Stomach (tissue), 19 donors: ENCODE data around the gene CATSPER3. TPM values are rescaled to one million over a fixed set of nuclear protein-coding genes. Genes with fewer than 3 reads are reported as not detected.

Experiments
- DNase-seq, 2 donors: peaks; one replicate each; pipeline versions ENCODE4 v3.0.0 to v3.0.0-alpha.2; 2013 to 2019
- H3K27ac ChIP-seq, 5 donors: fragments of 200-600 bp in 4 of 5; sonication (generic) in 4 of 5; one replicate each; pipeline ENCODE4 v1.5.1; 2013 to 2019; ENCODE audit warnings: mild to moderate bottlenecking in 1 of 5, moderate library complexity in 1 of 5
- H3K27me3 ChIP-seq, 3 donors: fragments of 200-600 bp; sonication (generic); one replicate each; pipeline ENCODE4 v1.5.1; 2017 to 2019; ENCODE audit warnings: mixed run types in 1 of 3
- H3K36me3 ChIP-seq, 4 donors: fragments of 200-600 bp; sonication (generic); 1 replicate in 3 of 4; 2 replicates in 1 of 4; pipeline ENCODE4 v1.5.1; 2016 to 2019
- H3K4me1 ChIP-seq, 4 donors: fragments of 200-600 bp; sonication (generic); one replicate each; pipeline ENCODE4 v1.5.1; 2016 to 2019
- H3K4me3 ChIP-seq, 4 donors: fragments of 200-600 bp; sonication (generic) in 3 of 4; one replicate each; pipeline ENCODE4 v1.5.1; 2016 to 2019; ENCODE audit warnings: mild to moderate bottlenecking in 1 of 4
- H3K9me3 ChIP-seq, 4 donors: fragments of 200-600 bp; sonication (generic); one replicate each; pipeline ENCODE4 v1.5.1; 2016 to 2019
- CTCF ChIP-seq, 7 experiments: fragments of 450-650 bp in 4 of 7; fragments of 200-600 bp in 3 of 7; sonication (generic) in 3 of 7; IDR thresholded peaks; one replicate each; pipeline ENCODE4 v1.5.1; 2016 to 2019; ENCODE audit warnings: antibody characterized with exemption in 7 of 7, control low read depth in 2 of 7, mild to moderate bottlenecking in 1 of 7
- EP300 ChIP-seq: sonication (generic); formaldehyde crosslinking; IDR thresholded peaks from one replicate; pipeline ENCODE4 v1.6.1; 2017; ENCODE audit warnings: antibody characterized with exemption
- POLR2A ChIP-seq, 4 donors: fragments of 450-650 bp; IDR thresholded peaks; one replicate each; pipeline ENCODE4 v1.6.1; 2016; ENCODE audit warnings: antibody characterized with exemption in 4 of 4, control low read depth in 2 of 4, mild to moderate bottlenecking in 1 of 4, moderate library complexity in 1 of 4
- POLR2AphosphoS5 ChIP-seq, 3 donors: sonication (generic); formaldehyde crosslinking; IDR thresholded peaks; one replicate each; pipeline ENCODE4 v1.6.1; 2016; ENCODE audit warnings: antibody characterized with exemption in 3 of 3
- WGBS, 5 donors: extraction: QIAGEN DNeasy Blood & Tissue Kit in 3 of 5; methylation state at CpG; one replicate each; pipeline versions ENCODE4 v1.1.5 to v1.1.7; 2013 to 2018; 5-methylcytosine and 5-hydroxymethylcytosine counted together
- intact Hi-C: fragments of 100-400 bp; cut with DNase I; formaldehyde crosslinking; loops from one replicate; pipeline ENCODE4 v1.15.1; 2023; ENCODE audit warnings: low total_unique reads
- long read RNA-seq, 10 donors: transcript quantifications; one replicate each; lab custom pipeline, GENCODE V29; 2026
- polyA plus RNA-seq, 3 donors: library from polyadenylated mRNA; stranded (reverse); fragments of 200-250 nt; gene quantifications; one replicate each; pipeline ENCODE4 v1.2.3, GENCODE V29; 2013
- total RNA-seq, 5 donors: library from RNA; depleted of rRNA; stranded (reverse); fragments of >200 nt; gene quantifications; one replicate each; pipeline versions ENCODE4 v1.1.0 to v1.2.3, GENCODE V29; 2014 to 2016
- donor health status: healthy with polysubstance abuse.
- donor health status: Bipolar disorder and iron deficiency.
- donor health status: healthy.

CATSPER3 gene
- not detected for total RNA-seq
- under 1 TPM in 2 of 3 donors, not detected in 1; 0.62 to 0.88 TPM for polyA plus RNA-seq
- long read RNA-seq, donor 1, partial matches to known transcripts = 25 of 25 reads
- long read RNA-seq, donor 1, other reads (novel, unspliced or antisense) = 0 of 25 reads
- long read RNA-seq, donor 2 = 0 reads
- long read RNA-seq, donor 3 = 0 reads
- long read RNA-seq, donor 4 = 0 reads
- long read RNA-seq, donor 5 = 0 reads
- long read RNA-seq, donor 6, partial matches to known transcripts = 30 of 199 reads
- long read RNA-seq, donor 6, other reads (novel, unspliced or antisense) = 169 of 199 reads
- long read RNA-seq, donor 7 = 0 reads
- long read RNA-seq, donor 8 = 0 reads
- long read RNA-seq, donor 9 = 0 reads
- long read RNA-seq, donor 10, partial matches to known transcripts = 0 of 11 reads
- long read RNA-seq, donor 10, other reads (novel, unspliced or antisense) = 11 of 11 reads

GRCh38 chr5:134967607-134968006 lies at the start of gene CATSPER3:
Gene CATSPER3, plus strand, starts transcription at chr5:134967907. Its CDS starts 85 bp downstream, at chr5:134967992.
- H3K4me3 ChIP-seq = no peak within 1 kb of the TSS
- no peak within 1 kb of the TSS for H3K27ac ChIP-seq
- no peaks in the 10 kb centered on the region for H3K4me1 ChIP-seq
- peaks cover 0 to 54% (median 33%) of the 10 kb centered on the region in 4 donors for H3K36me3 ChIP-seq
- TF ChIP-seq POLR2A (IDR thresholded peaks at IDR 0.05) (no peak), EP300 (no peak), CTCF (IDR thresholded peaks at IDR 0.05) (no peak), POLR2AphosphoS5 (IDR thresholded peaks at IDR 0.05) (no peak)
- H3K27me3 ChIP-seq = no peaks in the 10 kb centered on the region
- no peaks in the 10 kb centered on the region for H3K9me3 ChIP-seq
- intact Hi-C loops = no loop called here
- 93 to 100% (median 96%) methylated on average over 3 of the region's 3 CpGs for WGBS, 5 donors
- DNase-seq = no peak

GRCh38 chr5:134918861-134919260 lies 48.8 kb upstream of the CATSPER3 start:
- H3K9me3 ChIP-seq = no peaks in the 10 kb centered on the region
- H3K36me3 ChIP-seq = peaks cover 24 to 47% (median 37%) of the 10 kb centered on the region in 4 donors
- 74 to 88% (median 83%) methylated on average over 3 of the region's 3 CpGs for WGBS, 5 donors
- TF ChIP-seq POLR2A (IDR thresholded peaks at IDR 0.05) (no peak), CTCF (IDR thresholded peaks at IDR 0.05) (no peak), EP300 (no peak), POLR2AphosphoS5 (IDR thresholded peaks at IDR 0.05) (no peak)
- peaks cover 0 to 18% (median 6%) of the 10 kb centered on the region in 4 donors for H3K4me1 ChIP-seq
- no peak overlapping the region for H3K27ac ChIP-seq
- no peaks in the 10 kb centered on the region for H3K27me3 ChIP-seq
- intact Hi-C loops = no loop called here
- H3K4me3 ChIP-seq = no peak overlapping the region
- DNase-seq = no peak

GRCh38 chr5:134920848-134921575 lies 46.7 kb upstream of the CATSPER3 start:
- no peak overlapping the region for H3K4me3 ChIP-seq
- DNase-seq = no peak
- intact Hi-C loops = no loop called here
- H3K36me3 ChIP-seq = peaks cover 12 to 26% (median 16%) of the 10 kb centered on the region in 4 donors
- H3K9me3 ChIP-seq = no peaks in the 10 kb centered on the region
- WGBS, 5 donors = 93 to 98% (median 97%) methylated on average over 9 of the region's 9 CpGs
- H3K4me1 ChIP-seq = peaks cover 0 to 18% (median 6%) of the 10 kb centered on the region in 4 donors
- H3K27ac ChIP-seq = no peak overlapping the region
- no peak for TF ChIP-seq CTCF (IDR thresholded peaks at IDR 0.05)
- TF ChIP-seq EP300 = no peak
- TF ChIP-seq POLR2A (IDR thresholded peaks at IDR 0.05) = no peak
- no peak for TF ChIP-seq POLR2AphosphoS5 (IDR thresholded peaks at IDR 0.05)
- H3K27me3 ChIP-seq = no peaks in the 10 kb centered on the region

- no peaks in the 10 kb centered on the region for H3K9me3 ChIP-seq
- H3K4me1 ChIP-seq = peaks cover 0 to 16% (median 0%) of the 10 kb centered on the region in 4 donors
- DNase-seq = no peak
- no peak overlapping the region for H3K4me3 ChIP-seq
- H3K27ac ChIP-seq = no peak overlapping the region
- H3K27me3 ChIP-seq = no peaks in the 10 kb centered on the region
- intact Hi-C loops = no loop called here
- H3K36me3 ChIP-seq = peaks cover 0 to 54% (median 43%) of the 10 kb centered on the region in 4 donors
- whole genome bisulfite sequencing, 5 donors = 97 to 100% (median 99%) methylated on average over 3 of the region's 3 CpGs
- TF ChIP-seq CTCF (IDR thresholded peaks at IDR 0.05) (no peak), POLR2AphosphoS5 (IDR thresholded peaks at IDR 0.05) (no peak), EP300 (no peak)
Measured at GRCh38 chr5:134932508-134932907, 35.2 kb upstream of the CATSPER3 start.
